Thoracic aorta (tissue), 2 donors: Measurements from ENCODE around the gene ATP6V1F. TPM values are rescaled to one million over a fixed set of nuclear protein-coding genes. Genes with fewer than 3 reads are reported as not detected.

ENCODE experiments used
- ATAC-seq: fragments of 150-250 bp; one replicate; pipeline ENCODE4 v1.8.0; 2017; ENCODE audit warnings: low read depth; ENCODE audit not compliant: insufficient number of reproducible peaks, low FRiP score
- DNase-seq: peaks from one replicate; pipeline ENCODE4 v3.0.0-alpha.2; 2020; ENCODE audit warnings: low spot score
- H3K27ac ChIP-seq, 2 donors: fragments of 200-600 bp; sonication (generic); 1 replicate in 1 of 2; 2 replicates in 1 of 2; pipeline ENCODE4 v1.5.1; 2016; ENCODE audit warnings: mild to moderate bottlenecking in 2 of 2, moderate library complexity in 2 of 2
- H3K27me3 ChIP-seq: fragments of 200-600 bp; sonication (generic); replicated peaks from 2 replicates; pipeline ENCODE4 v1.6.0; 2016; ENCODE audit warnings: mild to moderate bottlenecking; ENCODE audit not compliant: insufficient read depth
- H3K36me3 ChIP-seq: fragments of 200-600 bp; sonication (generic); one replicate; pipeline ENCODE4 v1.5.1; 2016
- H3K4me1 ChIP-seq, 2 donors: fragments of 200-600 bp; sonication (generic); 1 replicate in 1 of 2; 2 replicates in 1 of 2; pipeline versions ENCODE4 v1.5.1 to v1.6.0; 2016; ENCODE audit warnings: low read depth in 2 of 2, mild to moderate bottlenecking in 1 of 2; ENCODE audit not compliant: control insufficient read depth in 1 of 2
- H3K4me3 ChIP-seq: fragments of 200-600 bp; sonication (generic); 2 replicates; pipeline ENCODE4 v1.5.1; 2016; ENCODE audit warnings: mild to moderate bottlenecking
- H3K9me3 ChIP-seq: fragments of 200-600 bp; sonication (generic); 2 replicates; pipeline ENCODE4 v1.5.1; 2016
- total RNA-seq, 2 donors: library from RNA; depleted of rRNA; stranded (reverse); fragments of >200 nt; gene quantifications; one replicate each; pipeline versions ENCODE4 v1.1.0 to v1.2.3, GENCODE V29; 2016
- TF ChIP-seq, protein P1 (sequence below): fragments of 200-600 bp; sonication (generic); IDR thresholded peaks from one replicate; pipeline ENCODE4 v1.5.1; 2019; ENCODE audit warnings: antibody characterized with exemption

The ATP6V1F gene
- total RNA-seq, 2 donors from 2014 or later, result 73.6 to 96.0 TPM

DNA sequence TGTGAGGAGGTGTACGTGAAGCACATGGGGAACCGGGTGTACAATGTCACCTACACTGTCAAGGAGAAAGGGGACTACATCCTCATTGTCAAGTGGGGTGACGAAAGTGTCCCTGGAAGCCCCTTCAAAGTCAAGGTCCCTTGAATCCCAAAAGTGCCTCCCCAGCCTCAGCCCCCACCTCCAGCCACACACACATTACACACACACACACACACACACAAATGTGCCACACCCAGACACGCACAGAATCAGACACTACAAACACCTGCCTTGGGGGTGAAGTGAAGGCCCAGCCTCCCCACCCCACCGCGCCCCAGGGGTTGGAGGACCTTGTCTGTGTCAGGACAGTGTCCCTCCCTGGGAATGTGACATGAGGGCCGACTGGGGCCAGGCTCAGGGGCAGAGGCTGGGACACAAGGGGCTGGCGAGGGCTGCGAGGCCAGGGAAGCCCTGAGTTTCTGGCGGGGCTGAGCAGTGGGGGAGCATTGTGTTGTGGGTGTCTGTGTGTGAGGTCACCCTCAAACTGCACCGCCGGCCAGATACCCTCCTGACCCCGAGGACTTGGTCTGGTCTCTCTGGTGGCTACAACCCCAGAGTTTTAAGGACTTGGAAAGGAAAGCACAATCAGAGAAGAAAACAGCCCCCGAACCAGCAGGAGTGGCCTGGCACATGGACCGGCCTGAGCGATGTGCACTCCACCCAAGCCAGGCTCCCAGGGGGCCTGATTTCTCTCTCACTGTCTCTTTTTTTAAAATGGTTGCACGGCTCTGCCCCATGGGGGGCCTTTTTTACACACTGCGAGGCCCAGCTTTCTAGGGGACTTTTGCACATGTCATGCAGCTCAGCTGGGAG lies 4.0 kb upstream of the ATP6V1F start:
- H3K27ac ChIP-seq, result peak overlapping the region; percentile 79 to 81
- no peaks in the 10 kb centered on the region for H3K9me3 ChIP-seq
- H3K4me1 ChIP-seq, result peaks cover 12 to 27% of the 10 kb centered on the region in 2 donors
- no peak overlapping the region for H3K4me3 ChIP-seq
- no peaks in the 10 kb centered on the region for H3K27me3 ChIP-seq
- H3K36me3 ChIP-seq, result peaks cover 31% of the 10 kb centered on the region
- ATAC-seq, result no peak
- TF ChIP-seq, protein P1, sequence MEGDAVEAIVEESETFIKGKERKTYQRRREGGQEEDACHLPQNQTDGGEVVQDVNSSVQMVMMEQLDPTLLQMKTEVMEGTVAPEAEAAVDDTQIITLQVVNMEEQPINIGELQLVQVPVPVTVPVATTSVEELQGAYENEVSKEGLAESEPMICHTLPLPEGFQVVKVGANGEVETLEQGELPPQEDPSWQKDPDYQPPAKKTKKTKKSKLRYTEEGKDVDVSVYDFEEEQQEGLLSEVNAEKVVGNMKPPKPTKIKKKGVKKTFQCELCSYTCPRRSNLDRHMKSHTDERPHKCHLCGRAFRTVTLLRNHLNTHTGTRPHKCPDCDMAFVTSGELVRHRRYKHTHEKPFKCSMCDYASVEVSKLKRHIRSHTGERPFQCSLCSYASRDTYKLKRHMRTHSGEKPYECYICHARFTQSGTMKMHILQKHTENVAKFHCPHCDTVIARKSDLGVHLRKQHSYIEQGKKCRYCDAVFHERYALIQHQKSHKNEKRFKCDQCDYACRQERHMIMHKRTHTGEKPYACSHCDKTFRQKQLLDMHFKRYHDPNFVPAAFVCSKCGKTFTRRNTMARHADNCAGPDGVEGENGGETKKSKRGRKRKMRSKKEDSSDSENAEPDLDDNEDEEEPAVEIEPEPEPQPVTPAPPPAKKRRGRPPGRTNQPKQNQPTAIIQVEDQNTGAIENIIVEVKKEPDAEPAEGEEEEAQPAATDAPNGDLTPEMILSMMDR, result no peak
- DNase-seq, result no peak

DNA sequence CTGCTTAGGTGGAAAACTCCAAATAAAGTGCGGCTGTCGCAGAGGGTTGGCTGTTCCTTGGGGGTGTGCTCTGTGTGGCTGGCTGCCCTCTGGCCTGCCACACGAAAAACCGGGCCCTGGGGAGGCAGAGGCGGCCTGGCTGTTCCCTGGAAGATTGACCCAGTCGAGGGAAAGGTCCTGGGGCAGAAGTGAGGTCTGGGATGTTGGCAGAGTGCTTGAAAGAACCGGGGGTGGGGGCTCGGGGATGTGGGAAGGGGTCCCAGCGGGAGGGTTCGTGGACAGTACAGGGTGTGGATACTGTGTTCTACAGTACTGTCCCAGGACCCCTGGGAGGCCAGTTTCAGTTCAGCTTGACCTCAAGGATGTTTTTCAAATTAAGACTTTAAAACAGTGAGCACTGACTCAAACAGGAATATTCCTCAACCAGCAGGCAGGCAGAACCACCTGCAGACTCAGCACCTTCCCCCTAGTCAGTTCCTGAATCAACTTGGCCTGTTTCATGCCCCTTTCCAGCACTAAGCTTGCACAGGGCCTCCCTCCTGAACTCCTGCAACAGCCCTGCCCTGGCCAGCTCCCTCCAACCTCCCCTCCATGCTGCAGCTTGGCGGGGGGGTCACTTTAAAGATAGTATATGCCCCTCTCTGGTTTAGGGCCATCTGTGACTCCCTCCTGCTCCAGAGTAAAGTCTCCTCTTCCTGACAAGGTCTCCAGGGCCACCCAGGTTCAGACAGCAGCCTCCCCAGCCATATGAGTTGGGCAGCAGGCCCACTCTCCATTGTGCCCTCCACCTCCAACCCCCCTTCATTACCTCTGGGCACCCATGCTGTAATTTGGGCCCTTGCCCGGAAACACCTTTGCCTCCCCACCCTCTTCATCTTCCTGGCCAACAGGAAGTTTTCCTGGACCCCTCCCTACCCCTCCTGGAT lies 3.2 kb upstream of the ATP6V1F start:
- Histone ChIP-seq H3K27ac (peak overlapping the region; percentile 79 to 81), H3K9me3 (no peaks in the 10 kb centered on the region), H3K36me3 (peaks cover 22% of the 10 kb centered on the region), H3K4me1 (peaks cover 20 to 36% of the 10 kb centered on the region in 2 donors), H3K27me3 (no peaks in the 10 kb centered on the region), H3K4me3 (no peak overlapping the region)
- no peak for ATAC-seq
- no peak for DNase-seq
- TF ChIP-seq, protein P1, result no peak

DNA sequence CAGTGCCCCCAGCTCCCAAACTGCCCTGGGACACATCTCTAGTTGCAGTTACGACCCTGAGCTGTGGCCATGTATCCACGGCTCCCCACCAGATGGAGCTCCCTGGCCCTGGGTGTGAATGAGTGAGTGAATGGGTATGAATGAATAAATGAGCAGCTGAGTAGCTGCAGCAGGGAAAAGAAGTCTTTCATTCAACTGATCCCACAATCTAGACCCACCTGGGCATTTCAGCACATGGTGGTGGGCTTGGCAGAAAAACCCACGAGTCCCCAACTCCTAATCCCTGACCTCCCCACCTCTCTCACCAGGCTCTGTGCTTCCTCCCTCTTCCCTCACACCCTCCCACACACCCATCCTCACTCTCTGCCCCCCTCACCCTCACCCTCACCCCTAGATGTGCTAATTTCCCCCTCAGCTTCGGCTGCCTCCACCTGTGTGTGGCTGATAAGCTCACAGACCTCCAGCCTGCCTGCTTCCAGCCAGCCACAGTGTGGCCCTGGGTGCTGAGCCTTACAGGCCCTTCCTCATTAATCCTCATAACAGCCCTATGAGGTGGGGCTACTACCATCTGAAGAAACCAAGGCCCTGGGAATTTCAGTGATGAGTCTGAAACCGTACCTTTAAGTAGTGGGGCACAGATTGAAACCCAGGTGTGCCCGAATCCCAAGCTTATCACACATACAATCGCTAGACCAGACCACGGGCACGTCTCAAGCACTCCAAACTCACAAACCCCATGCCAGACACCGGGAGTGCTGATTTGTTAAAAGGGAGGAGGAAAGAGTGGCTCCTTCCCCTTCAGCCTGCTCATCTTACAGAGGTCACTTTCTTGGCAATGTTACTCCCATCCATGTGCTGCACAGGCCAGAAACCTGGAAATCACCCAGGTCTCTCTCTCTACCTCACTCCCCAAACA lies 2.2 kb upstream of the ATP6V1F start:
- Histone ChIP-seq H3K9me3 (no peaks in the 10 kb centered on the region), H3K36me3 (peaks cover 14% of the 10 kb centered on the region), H3K4me3 (no peak overlapping the region), H3K27me3 (no peaks in the 10 kb centered on the region), H3K4me1 (peaks cover 20 to 36% of the 10 kb centered on the region in 2 donors), H3K27ac (peak overlapping the region; percentile 79 to 81)
- DNase-seq (no peak), ATAC-seq (no peak)
- TF ChIP-seq, protein P1, result no peak

DNA sequence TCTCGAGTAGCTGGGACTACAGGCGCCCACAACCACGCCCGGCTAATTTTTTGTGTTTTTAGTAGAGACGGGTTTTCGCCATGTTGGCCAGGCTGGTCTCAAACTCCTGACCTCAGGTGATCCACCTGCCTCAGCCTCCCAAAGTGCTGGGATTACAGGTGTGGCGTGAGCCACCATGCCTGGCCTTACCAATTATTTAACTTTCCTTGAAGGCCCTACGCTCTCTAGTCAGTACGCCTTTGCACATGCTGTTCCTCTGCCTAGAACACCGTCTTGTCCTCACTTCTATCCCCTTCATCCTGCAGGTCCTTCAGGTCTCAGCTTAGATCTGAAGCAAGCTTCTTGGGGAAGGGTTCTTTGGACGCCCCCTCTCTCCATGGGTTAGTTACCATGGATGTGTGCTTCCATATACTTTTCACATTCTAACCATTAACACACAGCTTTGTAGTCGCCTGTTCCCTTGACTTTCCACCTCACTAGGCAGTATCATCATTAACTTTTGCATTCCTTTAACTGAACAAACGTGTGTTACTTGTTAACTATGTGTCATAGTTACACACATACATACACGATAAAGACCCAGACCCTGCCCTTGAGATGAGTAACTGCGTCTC lies 592 bp upstream of the ATP6V1F start:
- Histone ChIP-seq H3K4me3 (peak overlapping the region; percentile 79), H3K4me1 (peaks cover 20 to 36% of the 10 kb centered on the region in 2 donors), H3K27ac (no peak overlapping the region), H3K27me3 (no peaks in the 10 kb centered on the region), H3K9me3 (no peaks in the 10 kb centered on the region), H3K36me3 (peaks cover 9% of the 10 kb centered on the region)
- TF ChIP-seq, protein P1, result no peak
- no peak for DNase-seq
- no peak for ATAC-seq
